Measurements from ENCODE around the gene OTUB2.

The OTUB2 gene

GRCh38 chr14:94025720-94026119 lies 420 bp upstream of the OTUB2 start:
- H3K4me3 ChIP-seq (ENCODE audit: low read length), result no peak overlapping the region
- TF ChIP-seq CTCF (conservative IDR thresholded peaks at IDR 0.05; ENCODE audit: low read length), result no peak
- DNase-seq (ENCODE audit: low read depth), result no peak

GRCh38 chr14:94026889-94027469 lies 839 bp downstream of the OTUB2 start:
- TF ChIP-seq CTCF (conservative IDR thresholded peaks at IDR 0.05; ENCODE audit: low read length), result no peak
- no peak for DNase-seq (ENCODE audit: low read depth)
- peak overlapping the region; percentile 60 for H3K4me3 ChIP-seq (ENCODE audit: low read length)

GRCh38 chr14:94027566-94028449 lies 1.7 kb downstream of the OTUB2 start:
- no peak overlapping the region for H3K4me3 ChIP-seq (ENCODE audit: low read length)
- no peak for TF ChIP-seq CTCF (conservative IDR thresholded peaks at IDR 0.05; ENCODE audit: low read length)
- DNase-seq (ENCODE audit: low read depth), result no peak

GRCh38 chr14:94028450-94028826 lies 2.3 kb downstream of the OTUB2 start:
- TF ChIP-seq CTCF (conservative IDR thresholded peaks at IDR 0.05; ENCODE audit: low read length), result no peak

DNA sequence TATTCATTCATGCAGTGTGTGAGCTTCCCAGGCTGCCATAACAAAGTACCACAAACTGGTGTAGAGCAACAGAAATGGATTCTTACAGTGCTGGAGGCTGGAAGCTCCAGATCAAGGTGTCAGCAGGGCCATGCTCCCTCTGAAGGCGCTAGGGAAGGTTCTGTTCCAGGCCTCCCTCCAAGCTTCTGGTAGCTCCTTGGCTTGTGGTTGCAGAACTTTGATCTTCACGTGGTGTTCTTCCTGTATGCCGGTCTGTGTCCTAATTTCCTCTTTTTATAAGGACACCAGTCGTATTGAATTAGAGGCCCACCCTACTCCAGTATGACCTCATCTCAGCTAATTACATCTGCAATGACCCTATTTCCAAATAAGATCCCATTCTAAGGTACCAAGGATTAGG lies 3.1 kb downstream of the OTUB2 start:
- H3K4me3 ChIP-seq (ENCODE audit: low read length), result no peak overlapping the region
- DNase-seq (ENCODE audit: low read depth), result no peak
- no peak for TF ChIP-seq CTCF (conservative IDR thresholded peaks at IDR 0.05; ENCODE audit: low read length)

More at GRCh38 chr14:94028450-94028826, 2.3 kb downstream of the OTUB2 start:
- DNase-seq (ENCODE audit: low read depth), result no peak
- no peak overlapping the region for H3K4me3 ChIP-seq (ENCODE audit: low read length)

GRCh38 chr14:94029671-94030203 lies 3.6 kb downstream of the OTUB2 start:
- TF ChIP-seq CTCF (conservative IDR thresholded peaks at IDR 0.05; ENCODE audit: low read length), result no peak
- DNase-seq (ENCODE audit: low read depth), result no peak
- no peak overlapping the region for H3K4me3 ChIP-seq (ENCODE audit: low read length)

DNA sequence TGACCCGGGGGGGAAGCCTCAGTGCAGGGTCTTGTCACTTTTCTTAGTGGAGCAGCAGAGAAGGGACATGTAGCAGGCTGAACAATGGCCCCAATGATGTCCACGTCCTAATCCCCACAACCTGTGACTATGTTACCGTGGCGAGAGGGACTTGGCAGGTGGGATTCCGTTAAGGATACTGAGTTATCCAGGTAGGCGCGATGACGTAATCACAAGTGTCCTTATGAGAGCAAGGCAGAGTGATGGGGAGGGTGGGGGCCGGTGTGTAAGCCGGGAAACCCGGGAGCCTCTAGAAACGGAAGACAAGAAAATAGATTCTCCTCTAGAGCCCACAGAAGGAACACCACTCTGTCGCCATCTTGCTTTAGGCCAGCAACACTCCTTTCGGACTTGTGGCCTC lies 4.4 kb downstream of the OTUB2 start:
- no peak for TF ChIP-seq CTCF (conservative IDR thresholded peaks at IDR 0.05; ENCODE audit: low read length)
- DNase-seq (ENCODE audit: low read depth), result no peak
- H3K4me3 ChIP-seq (ENCODE audit: low read length), result no peak overlapping the region
